ENCODE data around the gene FCER2.
"Not testable (repeated sequence)": the region's sequence is repeated elsewhere in the genome, so short reads cannot be mapped to it uniquely, and the experiment has no call there.

The FCER2 gene, protein sequence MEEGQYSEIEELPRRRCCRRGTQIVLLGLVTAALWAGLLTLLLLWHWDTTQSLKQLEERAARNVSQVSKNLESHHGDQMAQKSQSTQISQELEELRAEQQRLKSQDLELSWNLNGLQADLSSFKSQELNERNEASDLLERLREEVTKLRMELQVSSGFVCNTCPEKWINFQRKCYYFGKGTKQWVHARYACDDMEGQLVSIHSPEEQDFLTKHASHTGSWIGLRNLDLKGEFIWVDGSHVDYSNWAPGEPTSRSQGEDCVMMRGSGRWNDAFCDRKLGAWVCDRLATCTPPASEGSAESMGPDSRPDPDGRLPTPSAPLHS

DNA sequence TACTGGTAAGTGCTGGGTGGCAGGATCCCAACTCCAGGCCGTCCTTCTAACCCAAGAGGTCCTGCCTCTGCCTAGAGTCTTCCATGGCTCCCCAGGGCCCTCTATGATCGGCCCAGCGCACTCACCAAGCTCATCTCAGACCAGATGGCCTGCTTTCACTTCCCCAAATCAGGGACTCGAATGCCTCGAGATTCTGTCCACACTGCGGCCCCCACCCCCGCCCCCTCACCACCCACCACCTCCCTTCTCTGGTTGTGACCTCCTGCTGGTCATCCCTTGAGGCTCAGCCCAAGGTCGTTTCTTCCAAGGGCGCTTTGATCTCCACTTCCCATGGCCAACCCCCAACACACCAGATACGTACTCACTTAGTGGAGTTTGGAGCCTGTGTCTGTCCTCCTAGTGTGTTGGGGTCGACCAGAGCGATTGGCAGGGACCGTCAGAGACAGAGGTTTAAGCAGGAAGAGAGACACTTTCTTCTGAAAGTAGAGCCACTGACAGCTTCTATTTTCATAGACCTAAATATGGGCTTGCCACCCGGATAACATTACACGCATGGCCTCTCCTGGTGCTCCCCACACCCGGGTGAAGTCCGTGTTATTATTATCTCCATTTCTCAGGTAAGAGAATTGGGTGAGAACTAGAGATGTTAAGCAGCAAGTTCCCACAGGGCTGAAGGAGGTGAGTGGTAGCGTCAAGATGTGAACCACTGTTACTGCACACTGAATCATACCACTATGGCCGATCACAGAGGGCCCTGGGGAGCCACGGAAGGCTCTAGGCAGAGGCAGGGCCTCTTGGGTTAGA lies at the start of gene FCER2:
Gene FCER2 (minus strand): TSS at position 478 of the 804 bp plus-strand sequence. CDS start 2,371 bp downstream, outside the sequence.
- no peak for DNase-seq

DNA sequence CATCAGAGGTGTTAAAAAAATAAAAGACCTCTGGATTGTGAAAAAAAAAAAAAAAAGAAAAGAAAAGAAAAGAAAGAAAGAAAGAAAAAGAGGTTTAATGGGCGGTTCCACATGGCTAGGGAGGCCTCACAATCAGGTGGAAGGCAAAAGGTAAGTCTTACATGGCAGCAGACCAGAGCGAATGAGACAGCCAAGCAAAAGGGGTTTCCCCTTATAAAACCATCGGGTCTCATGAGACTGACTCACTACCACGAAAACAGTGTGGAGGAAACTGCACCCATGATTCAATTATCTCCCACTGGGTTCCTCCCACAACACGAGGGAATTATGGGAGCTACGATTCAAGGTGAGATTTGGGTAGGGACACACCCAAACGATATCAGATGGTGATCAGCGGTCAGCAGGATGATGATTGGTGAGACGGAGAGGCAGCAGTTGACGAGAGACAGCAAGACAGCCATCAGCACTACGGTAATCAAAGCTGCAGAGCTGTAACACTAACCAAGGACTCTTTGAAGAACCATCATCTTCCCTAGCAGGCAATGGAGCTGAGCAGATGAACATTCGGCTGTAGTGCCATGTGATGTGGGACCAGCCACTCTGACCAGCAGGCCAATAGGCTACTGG lies 49.3 kb upstream of the FCER2 start:
- no peak for DNase-seq

DNA sequence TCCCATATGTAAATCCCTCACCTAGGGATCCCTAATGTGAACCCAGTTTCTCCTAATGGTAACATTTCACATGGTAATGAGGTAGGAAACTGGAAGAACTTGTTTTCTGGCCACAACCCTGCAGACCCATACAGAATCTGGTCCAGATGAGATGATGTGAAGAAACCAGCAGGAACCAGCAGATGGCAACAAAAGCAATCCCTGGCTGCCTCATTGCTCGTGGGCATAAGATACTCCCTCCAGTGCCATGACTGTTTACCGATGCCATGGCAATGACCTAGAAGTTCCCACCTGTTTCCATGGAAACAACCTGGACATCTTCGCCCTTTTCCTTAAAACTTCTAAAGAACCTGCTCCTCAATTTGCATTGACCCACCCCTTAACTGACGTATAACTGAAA lies 46.8 kb upstream of the FCER2 start:
- no peak for DNase-seq

DNA sequence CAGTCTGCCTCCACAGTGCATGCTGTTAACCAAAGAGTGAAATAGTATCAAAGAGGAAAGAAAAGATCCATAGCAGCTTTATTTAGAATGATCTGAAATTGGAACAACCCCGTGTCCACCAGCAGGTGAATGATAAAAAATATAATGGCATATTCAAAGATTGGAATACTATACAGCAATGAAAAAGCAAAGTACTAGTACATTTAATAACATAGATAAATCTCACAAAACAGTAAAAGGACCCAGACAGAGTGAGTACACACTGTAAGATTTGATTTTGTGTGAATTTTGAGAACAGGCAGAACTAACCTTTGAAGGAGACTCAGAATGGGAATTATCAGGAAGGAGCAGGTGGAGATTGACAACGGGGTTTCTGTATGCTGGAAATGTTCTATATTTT lies 46.2 kb upstream of the FCER2 start:
- DNase-seq: no peak

DNA sequence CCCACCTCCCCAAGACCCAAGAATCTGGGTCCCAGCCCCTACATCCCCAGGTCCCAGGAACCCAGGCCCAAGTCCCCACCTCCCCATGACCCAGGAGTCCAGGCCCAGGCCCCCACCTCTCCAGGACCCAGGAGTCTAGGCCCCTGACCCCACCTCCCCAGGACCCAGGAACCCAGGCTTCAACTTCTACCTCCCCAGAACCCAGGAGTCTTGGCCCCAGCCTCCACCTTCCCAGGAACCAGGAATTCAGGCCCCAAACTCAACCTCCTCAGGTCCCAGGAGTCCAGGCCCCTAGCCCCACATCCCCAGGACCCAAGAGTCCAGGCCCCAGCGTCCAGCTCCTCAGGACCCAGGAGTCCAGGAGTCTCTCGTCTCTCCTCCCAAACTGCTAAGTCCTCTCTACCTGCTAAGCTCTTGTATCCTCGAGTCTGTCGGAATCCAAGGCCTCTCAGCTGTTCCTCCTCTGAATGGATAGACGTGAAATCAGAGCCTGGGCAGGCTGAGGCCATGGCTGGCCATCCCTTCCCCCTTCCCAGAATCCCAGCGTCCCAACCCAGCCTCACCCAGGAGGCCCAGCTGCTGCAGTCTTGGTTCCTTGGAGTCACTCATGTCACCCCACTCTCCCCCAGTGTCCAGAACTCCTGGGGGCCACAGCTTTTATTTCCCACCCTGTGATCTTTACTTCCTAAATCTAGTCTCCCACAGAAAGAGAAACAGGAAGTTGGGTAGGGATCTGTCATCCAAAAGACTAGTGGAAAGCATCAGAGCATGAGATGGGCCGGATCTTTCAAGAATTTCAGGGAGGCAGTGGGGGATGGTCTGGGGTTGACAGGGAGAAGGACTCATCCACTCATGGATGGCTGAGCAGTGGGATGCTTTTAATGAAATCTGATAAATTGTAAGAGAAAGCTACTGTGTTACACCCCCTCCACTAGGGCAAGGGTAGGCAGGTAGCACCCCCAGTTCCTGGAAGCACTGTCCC lies 45.3 kb upstream of the FCER2 start, which contains the start of gene CD209:
Gene CD209 (minus strand): TSS at position 632 of the 982 bp plus-strand sequence. CDS start 23 bp downstream, at position 609.
- DNase-seq: no peak

DNA sequence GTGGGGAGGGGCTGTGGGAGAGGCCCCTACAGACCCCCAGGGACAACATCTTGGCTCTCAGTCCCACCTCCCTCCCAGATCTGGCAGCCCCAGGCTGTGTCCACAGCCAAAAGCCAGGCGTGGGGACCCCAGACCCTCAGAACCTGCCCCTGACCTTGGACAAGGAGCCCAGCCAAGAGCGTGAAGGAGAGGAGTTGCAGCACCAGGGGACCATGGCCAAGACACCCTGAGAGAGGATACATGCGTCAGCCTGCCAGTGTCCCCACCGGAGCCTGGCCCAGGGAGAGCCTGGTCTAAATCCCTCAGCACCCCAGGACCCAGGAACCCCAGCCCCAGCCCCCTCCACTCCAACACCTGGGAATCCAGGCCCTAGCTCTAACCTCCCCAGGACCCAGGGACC lies 44.4 kb upstream of the FCER2 start:
- not testable (repeated sequence) for DNase-seq

DNA sequence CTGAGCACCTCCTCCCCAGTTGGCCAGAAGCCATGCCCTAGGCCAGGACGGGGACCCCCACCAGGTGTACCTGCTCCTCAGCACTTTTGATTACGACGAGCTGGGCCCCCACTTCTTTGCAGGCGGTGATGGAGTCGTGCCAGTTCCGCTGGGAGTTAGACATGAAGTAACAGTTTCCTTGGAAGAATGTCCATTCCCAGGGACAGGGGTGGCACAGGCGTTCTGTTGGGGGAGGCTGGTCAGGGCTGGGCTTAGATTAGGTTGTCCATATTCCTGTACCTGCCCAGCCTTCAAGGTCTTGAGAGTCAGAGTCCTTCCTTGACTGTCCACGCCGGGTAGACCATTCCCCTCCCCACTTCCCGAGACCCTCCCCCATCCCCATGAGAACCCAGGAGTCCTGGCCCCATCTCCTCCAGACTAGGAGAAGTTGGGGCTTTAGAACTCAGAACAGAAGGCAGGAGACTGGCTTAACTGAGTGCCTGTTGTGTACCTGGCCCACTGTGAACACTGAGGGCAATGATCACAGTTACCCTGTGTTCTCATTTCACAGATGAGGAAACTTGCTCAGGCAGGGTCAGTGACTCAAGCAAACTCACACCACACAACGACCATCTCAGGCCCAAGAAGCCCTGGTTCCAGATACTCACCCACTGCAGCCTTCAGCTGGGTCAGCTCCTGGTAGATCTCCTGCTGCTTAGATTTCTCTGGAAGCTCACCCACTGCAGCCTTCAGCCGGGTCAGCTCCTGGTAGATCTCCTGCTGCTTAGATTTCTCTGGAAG lies 43.1 kb upstream of the FCER2 start:
- DNase-seq: no peak

DNA sequence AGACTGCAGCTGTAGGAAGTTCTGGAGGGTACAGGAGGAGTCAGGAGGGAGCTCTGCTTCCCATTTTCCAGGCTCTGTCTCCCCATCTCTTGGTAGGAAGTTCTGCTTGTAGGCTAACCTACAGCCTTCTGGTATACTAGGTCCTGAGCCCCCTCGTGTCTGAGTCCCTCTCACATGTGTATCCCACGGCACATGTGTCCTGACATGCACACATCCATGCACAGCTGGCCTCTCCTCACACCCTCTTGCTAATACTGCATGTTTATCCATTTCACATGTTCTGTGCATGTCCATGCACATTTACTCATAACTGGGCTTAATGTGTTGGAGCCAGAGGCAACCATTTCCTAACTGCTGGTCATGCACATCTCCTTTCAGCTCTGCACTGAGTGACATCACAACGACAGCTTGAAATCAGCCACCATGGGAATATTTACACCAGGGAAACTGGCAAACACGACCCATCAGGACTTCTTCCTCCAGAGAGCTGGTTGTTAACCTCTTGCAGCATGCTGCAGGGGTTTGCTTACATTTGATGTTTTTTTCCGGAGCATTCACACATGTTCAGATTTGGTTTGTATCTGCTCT lies 42.4 kb upstream of the FCER2 start:
- DNase-seq: no peak

DNA sequence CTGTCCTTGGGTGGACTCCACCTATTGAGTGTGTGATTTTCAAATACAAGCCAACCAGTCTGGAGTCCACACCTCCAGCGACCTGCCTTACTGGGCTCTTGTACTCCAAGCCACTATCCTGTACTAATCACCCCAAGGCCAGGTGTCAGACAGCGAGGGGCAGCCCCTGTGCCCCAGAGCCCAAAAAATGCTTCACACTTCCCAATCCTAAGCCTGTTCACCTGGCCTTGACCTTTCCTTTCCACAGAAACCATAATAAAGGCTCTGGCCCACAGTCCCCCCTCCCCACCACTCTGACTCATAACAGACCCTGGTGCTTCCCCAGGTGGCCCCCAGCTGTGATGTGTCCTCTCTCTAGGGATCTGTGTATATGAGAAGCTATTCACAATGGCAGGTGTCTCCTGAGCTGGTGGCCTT lies 41.5 kb upstream of the FCER2 start:
- no peak for DNase-seq

DNA sequence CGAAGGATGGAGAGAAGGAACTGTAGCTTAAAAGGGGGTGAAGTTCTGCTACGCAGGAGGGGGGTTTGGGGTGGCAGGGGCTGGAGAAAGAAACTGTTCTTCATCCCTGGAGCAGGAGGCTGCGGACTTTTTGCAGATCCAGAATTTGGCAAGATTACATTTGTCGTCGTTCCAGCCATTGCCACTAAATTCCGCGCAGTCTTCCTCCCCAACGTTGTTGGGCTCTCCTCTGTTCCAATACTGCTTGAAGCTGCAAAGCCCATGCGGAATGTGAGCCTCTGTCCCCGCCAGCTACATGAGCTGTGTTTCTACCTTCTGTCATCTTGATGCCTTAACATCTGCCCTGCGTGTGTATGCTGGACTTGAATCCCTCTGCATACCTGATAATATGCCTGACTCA lies 41.1 kb upstream of the FCER2 start:
- DNase-seq: no peak

DNA sequence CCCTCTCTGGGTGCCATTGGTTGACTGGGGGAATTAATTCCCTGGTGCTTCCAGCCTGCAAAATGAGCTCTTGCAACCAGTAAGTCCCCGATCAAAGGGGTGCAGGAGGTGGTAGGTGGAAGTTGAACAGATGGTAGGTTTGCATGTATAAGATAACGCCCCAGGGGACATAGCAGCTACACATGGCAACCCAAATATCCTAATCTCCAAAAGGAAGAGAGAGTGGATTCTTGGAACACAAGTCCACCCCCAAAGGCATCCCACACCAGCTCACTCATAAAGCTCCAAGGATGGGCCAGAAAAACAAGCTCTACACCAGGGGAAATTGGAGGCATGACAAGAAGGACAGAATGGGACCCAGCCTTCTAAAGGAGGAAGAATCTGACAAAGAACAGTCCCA lies 40.6 kb upstream of the FCER2 start:
- DNase-seq: no peak

DNA sequence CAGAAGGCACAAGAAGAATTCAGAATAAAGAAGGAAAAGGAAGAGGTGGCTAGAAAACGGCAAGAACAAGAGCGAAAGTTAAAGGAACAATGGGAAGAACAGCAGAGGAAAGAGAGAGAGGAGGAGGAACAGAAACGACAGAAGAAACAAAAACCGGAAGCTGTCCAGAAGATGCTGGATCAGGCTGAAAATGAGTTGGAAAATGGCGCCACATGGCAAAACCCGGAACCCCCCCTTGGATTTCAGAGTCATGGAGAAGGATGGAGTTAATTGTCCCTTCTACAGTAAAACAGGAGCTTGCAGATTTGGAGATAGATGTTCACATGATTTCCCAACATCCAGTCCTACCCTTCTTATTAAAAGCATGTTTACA lies 38.7 kb upstream of the FCER2 start:
- no peak for DNase-seq

DNA sequence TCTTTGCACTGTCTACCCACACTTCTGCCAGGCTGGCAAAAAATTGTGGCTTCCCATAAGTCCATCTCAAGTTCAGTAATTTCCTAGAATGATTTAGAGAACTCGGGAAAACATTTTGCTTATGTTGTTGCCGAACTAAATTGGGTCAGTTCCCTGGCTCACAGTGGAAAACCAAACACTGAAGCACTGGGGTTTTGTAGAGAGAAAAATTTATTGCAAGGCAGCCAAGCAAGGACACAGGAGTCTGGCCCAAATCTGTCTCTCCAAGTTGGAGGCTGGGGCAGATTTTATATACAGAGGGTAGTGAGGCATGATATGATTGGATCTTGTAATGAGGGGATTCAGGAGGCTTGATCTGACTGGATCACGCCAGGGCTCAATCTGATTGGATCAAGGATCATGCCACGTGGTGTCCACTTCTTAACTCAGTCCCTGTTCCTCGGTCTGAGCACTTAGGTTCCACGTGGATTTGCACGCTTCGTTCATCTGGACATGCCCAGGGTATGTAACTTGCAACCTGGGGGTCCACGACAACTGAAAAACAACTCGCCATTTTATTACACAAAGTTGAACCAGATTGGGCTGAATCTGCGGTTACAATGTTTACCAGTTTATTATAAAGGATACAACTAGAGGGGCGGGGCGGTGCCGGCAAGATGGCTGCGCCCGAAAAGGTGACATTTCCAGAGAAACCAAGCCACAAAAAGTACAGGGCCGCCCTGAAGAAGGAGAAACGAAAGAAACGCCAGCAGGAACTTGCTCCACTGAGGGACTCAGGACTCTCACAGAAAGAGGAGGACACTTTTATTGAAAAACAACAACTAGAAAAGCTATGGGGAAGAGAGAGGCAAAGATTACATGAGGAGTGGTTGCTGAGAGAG lies 38.1 kb upstream of the FCER2 start:
- no peak for DNase-seq

DNA sequence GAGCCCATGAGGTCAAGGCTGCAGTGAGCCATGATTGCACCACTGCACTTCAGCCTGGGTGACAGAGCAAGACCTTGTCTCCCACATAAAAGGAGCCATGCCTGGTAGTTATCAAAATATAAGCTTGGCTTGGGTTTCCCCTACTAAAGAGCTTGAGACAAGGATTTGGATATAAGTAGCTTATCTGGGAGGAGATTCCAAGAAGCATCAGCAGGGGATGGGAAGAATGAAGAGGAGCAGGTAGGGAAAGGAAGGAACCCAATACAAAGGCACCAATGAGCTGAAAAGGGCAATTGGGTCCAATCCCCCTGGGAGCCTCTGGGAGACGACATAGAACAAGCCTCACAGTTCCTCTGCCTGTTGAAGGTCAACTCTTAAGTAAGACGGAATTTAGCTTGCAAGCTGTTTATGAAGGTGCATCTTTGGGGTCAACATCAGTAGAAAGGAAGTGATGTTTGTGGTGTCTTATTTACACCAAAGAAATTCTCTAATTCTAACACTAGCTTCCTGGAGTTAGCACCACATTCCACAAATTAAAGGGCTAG lies 37.4 kb upstream of the FCER2 start:
- no peak for DNase-seq

DNA sequence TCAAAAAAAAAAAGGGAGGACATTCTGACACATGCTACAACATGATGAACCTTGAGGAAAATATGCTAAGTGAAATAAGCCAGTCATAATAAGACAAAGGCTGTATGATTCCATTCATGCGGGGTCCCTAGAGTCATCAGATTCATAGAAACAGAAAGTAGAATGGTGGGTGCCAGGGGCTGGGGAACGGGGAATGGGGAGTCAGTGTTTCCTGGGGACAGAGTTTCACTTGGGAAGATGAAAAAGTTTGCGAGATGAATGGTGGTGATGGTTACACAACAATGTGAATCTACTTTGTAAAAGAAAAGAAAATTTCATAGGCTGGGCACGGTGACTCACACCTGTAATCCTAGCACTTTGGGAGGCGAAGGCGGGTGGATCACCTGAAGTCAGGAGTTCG lies 36.1 kb upstream of the FCER2 start:
- no peak for DNase-seq

DNA sequence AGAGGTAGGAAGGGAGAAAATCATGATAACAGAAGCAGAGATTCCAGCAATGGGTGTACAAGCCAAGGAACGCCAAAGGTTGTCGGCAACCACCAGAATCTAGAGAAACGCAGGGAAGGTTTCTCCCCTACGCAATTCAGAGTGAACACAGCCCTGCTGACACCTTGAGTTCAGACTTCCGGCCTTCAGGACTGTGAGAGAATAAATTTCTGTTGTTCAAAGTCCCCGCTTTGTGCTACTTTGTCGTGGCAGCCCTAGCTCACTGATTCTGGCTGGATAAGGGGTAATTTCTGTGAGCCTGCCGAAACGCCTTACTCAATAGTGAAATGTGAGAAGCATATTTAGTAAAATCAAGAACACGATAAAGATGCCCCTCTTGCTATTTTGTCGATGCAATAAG lies 35.3 kb upstream of the FCER2 start:
- no peak for DNase-seq

DNA sequence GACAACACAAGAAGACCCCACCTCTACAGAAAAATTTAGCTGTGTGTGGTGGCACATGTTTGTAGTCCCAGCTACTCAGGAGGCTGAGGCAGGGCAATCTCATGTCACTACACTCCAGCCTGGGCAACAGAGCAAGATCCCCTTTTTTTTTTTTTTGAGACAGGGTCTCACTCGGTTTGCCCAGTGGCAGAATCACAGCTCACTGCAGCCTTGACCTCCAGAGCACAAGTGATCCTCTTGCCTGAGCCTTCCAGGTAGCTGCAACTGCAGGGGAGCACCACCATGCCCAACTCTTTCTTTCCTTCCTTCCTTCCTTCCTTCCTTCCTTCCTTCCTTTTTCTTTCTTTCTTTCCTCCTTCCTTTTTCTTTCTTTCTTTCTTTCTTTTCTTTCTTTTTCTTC lies 34.2 kb upstream of the FCER2 start:
- DNase-seq: no peak

DNA sequence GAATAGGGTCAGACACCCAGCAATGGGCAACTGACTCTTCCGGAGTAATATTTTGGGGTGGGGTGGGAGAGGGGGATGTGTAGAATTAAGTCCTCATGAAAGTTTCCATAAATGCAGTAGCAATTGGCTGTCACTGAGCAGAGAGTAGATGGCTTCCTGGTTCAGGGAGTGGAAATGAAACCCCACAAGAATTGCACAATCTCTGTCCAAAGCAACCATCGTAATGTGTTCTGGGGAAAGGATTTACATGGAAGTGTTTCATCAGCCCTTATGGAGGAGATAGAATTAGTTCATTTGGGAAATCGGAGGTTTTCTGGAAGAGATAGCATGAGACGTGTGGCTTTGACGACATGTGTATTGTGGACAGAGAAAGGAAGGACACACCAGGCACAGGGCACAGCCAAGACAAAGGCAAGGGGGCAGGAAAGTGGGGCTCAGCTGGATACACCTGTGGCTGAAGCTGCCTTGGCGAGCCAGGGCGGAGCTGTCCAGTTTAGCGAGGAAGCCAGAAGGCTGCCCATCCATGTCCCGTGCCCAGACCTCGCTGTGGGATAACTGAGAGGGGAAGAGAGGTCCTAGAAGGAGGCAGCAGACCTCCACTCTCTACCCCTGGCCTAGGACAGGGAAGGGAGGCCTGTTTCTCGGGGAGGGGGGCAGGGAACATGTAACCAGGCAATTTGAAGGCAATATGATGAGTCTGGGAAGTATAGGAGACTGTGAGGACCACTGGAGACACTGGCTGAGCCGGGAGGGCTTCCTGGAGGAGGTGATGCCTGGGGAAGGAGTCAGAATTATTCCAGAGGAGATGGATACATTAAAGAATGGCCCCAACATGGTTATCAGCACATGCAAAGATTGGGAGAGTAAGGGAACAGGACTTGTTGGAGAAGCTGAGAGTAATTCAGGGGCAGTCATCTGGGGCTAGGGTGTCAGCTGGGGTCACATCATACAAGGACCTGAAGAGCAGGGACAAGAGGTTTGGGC lies 32.6 kb upstream of the FCER2 start:
- DNase-seq: no peak

DNA sequence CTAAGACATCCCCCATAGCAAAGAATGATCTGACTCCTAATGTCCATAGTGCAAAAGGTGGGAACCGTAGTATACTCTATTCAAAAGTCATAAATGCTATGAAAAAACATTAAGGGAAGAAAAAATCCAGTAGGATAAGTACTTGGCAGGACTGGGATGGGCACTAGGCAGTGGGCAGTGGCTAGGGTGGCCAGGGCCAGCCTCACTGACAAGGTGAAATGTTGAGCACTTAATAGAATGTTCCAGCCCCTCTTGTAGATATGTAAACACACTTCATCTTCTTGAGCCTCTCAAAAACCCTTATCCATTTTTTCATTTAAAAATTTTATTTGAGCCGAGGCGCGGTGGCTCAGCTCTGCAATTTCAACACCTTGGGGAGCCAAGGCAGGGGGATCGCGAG lies 31.4 kb upstream of the FCER2 start:
- DNase-seq: no peak
